ENCODE measurements around the gene CAPN6. TPM values are rescaled to one million over a fixed set of nuclear protein-coding genes. Genes with fewer than 3 reads are reported as not detected.

CAPN6 gene
- polyA plus RNA-seq, 3 donors = 24.2 to 27.6 (median 25.8) TPM

GRCh38 chrX:111200327-111200726, 70.0 kb downstream of the CAPN6 start:
- no peak for DNase-seq (ENCODE audit: low read depth in 3 of 3, low spot score in 2 of 3)

- DNase-seq (ENCODE audit: low read depth in 3 of 3, low spot score in 2 of 3) = no peak
Measured at GRCh38 chrX:111199505-111199904, 70.8 kb downstream of the CAPN6 start.

Other genes starting within 250 kb of the CAPN6 start
- 1 to 10 TPM; 5.5 to 6.2 (median 5.9) TPM for gene PAK3, start 174.3 kb downstream of the CAPN6 start, polyA plus RNA-seq (ENCODE audit: insufficient read length in 3 of 3)
- 1 to 10 TPM; 1.8 to 2.8 (median 1.8) TPM for gene DCX, start 141.7 kb upstream of the CAPN6 start, polyA plus RNA-seq (ENCODE audit: insufficient read length in 3 of 3)
- gene SERTM2, start 241.2 kb upstream of the CAPN6 start, polyA plus RNA-seq (ENCODE audit: insufficient read length in 3 of 3) = under 1 TPM in 1 of 3 donors, not detected in 2; 0.03 TPM